ENCODE results near the gene NPLOC4. TPM values are rescaled to one million over a fixed set of nuclear protein-coding genes. Genes with fewer than 3 reads are reported as not detected.

Gene NPLOC4
- total RNA-seq, 3 donors from 2014 or later: 78.4 to 89.5 (median 78.6) TPM

DNA sequence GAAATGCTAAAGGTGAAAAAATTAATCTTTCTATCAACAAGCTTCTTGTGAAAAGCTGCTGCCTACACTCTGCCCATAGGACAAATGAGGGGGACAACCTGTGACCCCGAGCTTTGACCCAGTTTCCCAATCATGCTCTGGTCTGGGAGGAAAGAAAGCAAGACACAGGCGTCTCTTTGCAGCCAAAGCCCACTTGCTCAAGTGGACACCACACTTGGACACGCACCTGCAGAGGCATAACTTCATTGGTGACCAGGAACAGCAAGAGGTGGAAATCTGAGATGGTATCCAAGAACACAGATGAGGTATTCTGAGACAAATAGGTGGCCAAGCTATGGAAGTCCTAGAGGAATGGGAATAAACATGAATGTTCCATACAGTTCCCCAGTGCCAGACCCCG lies 69.7 kb downstream of the NPLOC4 start:
- ATAC-seq (no peak), DNase-seq (peak in 1 of 3 donors; percentile 1)
- intact Hi-C loops (cut with DNase I, micrococcal nuclease): no loop called here
- H3K36me3 ChIP-seq (ENCODE audit: low read depth): peaks cover 22% of the 10 kb centered on the region
- H3K4me3 ChIP-seq: no peak overlapping the region
- TF ChIP-seq, protein P1, sequence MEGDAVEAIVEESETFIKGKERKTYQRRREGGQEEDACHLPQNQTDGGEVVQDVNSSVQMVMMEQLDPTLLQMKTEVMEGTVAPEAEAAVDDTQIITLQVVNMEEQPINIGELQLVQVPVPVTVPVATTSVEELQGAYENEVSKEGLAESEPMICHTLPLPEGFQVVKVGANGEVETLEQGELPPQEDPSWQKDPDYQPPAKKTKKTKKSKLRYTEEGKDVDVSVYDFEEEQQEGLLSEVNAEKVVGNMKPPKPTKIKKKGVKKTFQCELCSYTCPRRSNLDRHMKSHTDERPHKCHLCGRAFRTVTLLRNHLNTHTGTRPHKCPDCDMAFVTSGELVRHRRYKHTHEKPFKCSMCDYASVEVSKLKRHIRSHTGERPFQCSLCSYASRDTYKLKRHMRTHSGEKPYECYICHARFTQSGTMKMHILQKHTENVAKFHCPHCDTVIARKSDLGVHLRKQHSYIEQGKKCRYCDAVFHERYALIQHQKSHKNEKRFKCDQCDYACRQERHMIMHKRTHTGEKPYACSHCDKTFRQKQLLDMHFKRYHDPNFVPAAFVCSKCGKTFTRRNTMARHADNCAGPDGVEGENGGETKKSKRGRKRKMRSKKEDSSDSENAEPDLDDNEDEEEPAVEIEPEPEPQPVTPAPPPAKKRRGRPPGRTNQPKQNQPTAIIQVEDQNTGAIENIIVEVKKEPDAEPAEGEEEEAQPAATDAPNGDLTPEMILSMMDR (IDR thresholded peaks at IDR 0.05): no peak
- no peaks in the 10 kb centered on the region for H3K9me3 ChIP-seq
- H3K4me1 ChIP-seq (ENCODE audit: low read depth): peaks cover 20% of the 10 kb centered on the region

DNA sequence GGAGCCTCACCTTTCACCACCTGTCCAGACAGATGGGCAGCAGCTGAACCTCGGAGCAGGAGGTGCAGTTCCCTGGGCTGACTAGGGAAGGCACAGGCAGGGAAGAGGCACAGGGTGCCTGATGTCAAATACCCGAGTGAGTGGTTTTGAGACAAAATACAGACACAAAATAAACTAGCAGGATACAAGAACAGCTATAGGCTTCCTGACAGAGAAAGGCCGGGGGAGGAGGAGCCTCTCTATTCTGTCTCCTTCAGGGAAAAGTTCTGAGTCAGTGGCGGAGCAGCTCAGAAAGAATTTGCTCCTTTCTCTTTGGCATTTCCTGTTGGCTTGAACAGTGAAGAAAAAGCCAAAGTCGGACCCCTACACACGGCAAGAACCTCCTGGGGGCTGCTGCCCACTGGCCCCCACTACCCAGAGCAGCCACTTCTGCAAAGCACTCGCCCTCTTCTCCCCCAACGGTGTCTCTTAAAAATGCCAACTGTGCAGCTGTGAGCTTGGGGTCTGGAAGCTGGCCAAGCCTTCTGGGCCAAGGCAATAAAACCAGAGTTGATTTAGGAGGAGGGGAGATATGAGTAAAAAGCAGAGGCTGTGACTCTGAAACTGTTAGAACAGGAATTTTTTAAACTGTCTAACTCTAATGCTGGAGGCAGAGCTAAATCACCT lies 70.3 kb downstream of the NPLOC4 start:
- peak; percentile 84 for ATAC-seq
- peaks cover 16% of the 10 kb centered on the region for H3K36me3 ChIP-seq (ENCODE audit: low read depth)
- H3K9me3 ChIP-seq: no peaks in the 10 kb centered on the region
- intact Hi-C loops (cut with DNase I, micrococcal nuclease): no loop called here
- no peak overlapping the region for H3K4me3 ChIP-seq
- TF ChIP-seq, protein P1 (IDR thresholded peaks at IDR 0.05): no peak
- peak; percentile 70 to 83 (median 74) for DNase-seq
- peaks cover 20% of the 10 kb centered on the region for H3K4me1 ChIP-seq (ENCODE audit: low read depth)

DNA sequence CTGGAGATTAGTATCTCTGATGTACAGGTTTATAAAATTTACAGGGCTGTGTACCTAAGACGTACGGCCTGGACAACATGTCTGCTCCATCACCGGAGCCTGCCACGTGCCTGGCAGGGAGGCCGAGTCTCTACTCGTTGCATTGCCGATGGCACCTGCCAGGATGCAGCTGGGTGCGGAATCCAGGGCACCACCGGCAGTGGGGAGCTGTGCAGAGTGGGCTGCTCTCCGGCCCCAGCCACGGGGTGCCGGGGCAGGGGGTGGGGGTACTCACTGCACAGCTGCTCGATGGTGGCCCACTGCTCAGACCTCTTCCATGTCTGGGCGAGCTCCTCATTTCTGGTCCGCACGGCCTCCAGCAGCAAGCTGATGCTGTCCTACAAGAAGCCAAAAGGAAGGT lies 71.7 kb downstream of the NPLOC4 start:
- TF ChIP-seq, protein P1 (IDR thresholded peaks at IDR 0.05): no peak
- intact Hi-C loops (cut with DNase I, micrococcal nuclease): no loop called here
- Histone ChIP-seq H3K9me3 (no peaks in the 10 kb centered on the region), H3K4me3 (no peak overlapping the region), H3K36me3 (ENCODE audit: low read depth) (peaks cover 12% of the 10 kb centered on the region), H3K4me1 (ENCODE audit: low read depth) (peaks cover 20% of the 10 kb centered on the region)
- DNase-seq (no peak), ATAC-seq (no peak)

DNA sequence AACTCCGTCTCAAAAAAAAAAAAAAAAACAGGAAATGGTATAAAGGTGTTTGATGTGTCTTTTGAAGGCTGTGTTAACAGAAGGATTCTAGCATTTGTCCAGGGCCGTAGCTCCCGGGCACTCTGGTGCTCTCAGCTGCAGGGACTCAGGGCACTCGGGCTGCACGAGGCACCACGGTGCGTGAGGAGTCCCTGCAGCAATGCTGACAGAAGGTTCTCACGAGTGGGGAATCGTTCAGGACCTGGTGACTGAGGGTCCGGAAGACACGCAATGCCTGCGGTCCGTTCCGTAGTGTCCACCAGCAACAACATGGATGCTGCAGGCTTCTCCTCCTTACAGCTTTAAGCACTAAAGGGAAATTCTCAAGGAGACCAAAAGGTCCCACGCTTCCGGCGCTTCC lies 72.1 kb downstream of the NPLOC4 start:
- TF ChIP-seq, protein P1 (IDR thresholded peaks at IDR 0.05): no peak
- Histone ChIP-seq H3K4me1 (ENCODE audit: low read depth) (peaks cover 20% of the 10 kb centered on the region), H3K9me3 (no peaks in the 10 kb centered on the region), H3K4me3 (no peak overlapping the region), H3K36me3 (ENCODE audit: low read depth) (peaks cover 12% of the 10 kb centered on the region)
- intact Hi-C loops (cut with DNase I, micrococcal nuclease): no loop called here
- ATAC-seq (no peak), DNase-seq (no peak)

DNA sequence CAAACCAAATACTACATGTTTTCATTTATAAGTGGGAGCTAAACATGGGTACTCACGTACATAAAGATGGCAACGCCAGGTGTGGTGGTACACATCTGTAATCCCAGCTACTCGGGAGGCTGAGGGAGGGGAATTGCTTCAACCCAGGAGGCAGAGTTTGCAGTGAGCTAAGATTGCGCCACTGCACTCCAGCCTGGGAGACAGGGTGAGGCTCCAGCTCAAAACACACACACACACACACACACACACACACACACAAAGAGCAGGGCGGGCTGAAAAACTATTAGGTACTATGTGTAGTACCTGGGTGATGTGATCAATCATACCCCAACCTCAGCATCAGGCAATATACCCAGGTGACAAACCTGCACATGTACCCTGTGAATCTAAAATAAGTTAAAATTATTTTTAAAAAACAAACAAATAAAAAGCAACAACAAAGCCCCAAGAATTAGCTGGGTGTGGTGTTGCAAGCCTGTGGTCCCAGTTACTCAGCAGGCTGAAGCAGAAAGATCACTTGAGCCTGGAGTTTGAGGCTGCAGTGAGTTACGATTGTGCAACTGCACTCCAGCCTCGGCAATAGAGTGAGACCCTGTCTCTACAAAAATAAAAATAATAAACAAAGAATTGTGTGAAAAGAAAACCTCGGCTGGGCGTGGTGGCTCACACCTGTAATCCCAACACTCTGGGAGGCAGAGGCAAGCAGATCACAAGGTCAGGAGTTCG lies 72.9 kb downstream of the NPLOC4 start:
- no peak overlapping the region for H3K4me3 ChIP-seq
- ATAC-seq: no peak
- H3K9me3 ChIP-seq: no peaks in the 10 kb centered on the region
- intact Hi-C loops (cut with DNase I, micrococcal nuclease): no loop called here
- peaks cover 20% of the 10 kb centered on the region for H3K4me1 ChIP-seq (ENCODE audit: low read depth)
- TF ChIP-seq, protein P1 (IDR thresholded peaks at IDR 0.05): no peak
- H3K36me3 ChIP-seq (ENCODE audit: low read depth): peaks cover 12% of the 10 kb centered on the region
- peak in 1 of 3 donors; percentile 26 for DNase-seq

Measured in mucosa of descending colon (tissue), 3 donors.